Glutamatergic neuron (in vitro differentiated cells): ENCODE measurements around the gene LCE3D. TPM values are rescaled to one million over a fixed set of nuclear protein-coding genes. Genes with fewer than 3 reads are reported as not detected.

Source experiments
- DNase-seq: peaks from one replicate; pipeline ENCODE4 v3.0.0; 2022
- H3K27ac Mint-ChIP-seq: one replicate; pipeline ENCODE4 v1.8.0; 2020; ENCODE audit warnings: mild to moderate bottlenecking, mixed read lengths, inconsistent platforms; ENCODE audit not compliant: unreplicated experiment
- H3K27me3 Mint-ChIP-seq: one replicate; pipeline ENCODE4 v1.8.0; 2020; ENCODE audit warnings: mild to moderate bottlenecking, moderate library complexity, mixed read lengths, inconsistent platforms; ENCODE audit not compliant: unreplicated experiment
- H3K36me3 Mint-ChIP-seq: one replicate; pipeline ENCODE4 v1.8.0; 2020; ENCODE audit warnings: mild to moderate bottlenecking, mixed read lengths, inconsistent platforms; ENCODE audit not compliant: unreplicated experiment
- H3K4me1 Mint-ChIP-seq: one replicate; pipeline ENCODE4 v1.8.0; 2020; ENCODE audit warnings: mild to moderate bottlenecking, low read depth, mixed read lengths, inconsistent platforms; ENCODE audit not compliant: unreplicated experiment
- H3K4me3 Mint-ChIP-seq: one replicate; pipeline ENCODE4 v1.8.0; 2020; ENCODE audit warnings: mild to moderate bottlenecking, mixed read lengths, inconsistent platforms; ENCODE audit not compliant: unreplicated experiment
- H3K9me3 Mint-ChIP-seq: one replicate; pipeline ENCODE4 v1.8.0; 2020; ENCODE audit warnings: mild to moderate bottlenecking, moderate library complexity, mixed read lengths, inconsistent platforms; ENCODE audit not compliant: unreplicated experiment
- total RNA-seq: library from RNA; stranded (reverse); fragmentation: NEBNext Ultra II Directional; extraction: Animal tissue kit (Norgen Biotek cat#: 25700); gene quantifications from one replicate; pipeline ENCODE4 v1.2.1, GENCODE V29; 2021; ENCODE audit not compliant: unreplicated experiment
- TF ChIP-seq, protein P1 (sequence below): fragments of 200-600 bp; sonication (generic); IDR thresholded peaks from one replicate; pipeline ENCODE4 v1.5.0; 2021; ENCODE audit not compliant: partially characterized antibody, unreplicated experiment

The LCE3D gene
- total RNA-seq, 1 donor from 2014 or later = not detected

GRCh38 chr1:152546704-152547103, 33.6 kb downstream of the LCE3D start:
- no peak overlapping the region for H3K4me3 Mint-ChIP-seq
- TF ChIP-seq, protein P1, sequence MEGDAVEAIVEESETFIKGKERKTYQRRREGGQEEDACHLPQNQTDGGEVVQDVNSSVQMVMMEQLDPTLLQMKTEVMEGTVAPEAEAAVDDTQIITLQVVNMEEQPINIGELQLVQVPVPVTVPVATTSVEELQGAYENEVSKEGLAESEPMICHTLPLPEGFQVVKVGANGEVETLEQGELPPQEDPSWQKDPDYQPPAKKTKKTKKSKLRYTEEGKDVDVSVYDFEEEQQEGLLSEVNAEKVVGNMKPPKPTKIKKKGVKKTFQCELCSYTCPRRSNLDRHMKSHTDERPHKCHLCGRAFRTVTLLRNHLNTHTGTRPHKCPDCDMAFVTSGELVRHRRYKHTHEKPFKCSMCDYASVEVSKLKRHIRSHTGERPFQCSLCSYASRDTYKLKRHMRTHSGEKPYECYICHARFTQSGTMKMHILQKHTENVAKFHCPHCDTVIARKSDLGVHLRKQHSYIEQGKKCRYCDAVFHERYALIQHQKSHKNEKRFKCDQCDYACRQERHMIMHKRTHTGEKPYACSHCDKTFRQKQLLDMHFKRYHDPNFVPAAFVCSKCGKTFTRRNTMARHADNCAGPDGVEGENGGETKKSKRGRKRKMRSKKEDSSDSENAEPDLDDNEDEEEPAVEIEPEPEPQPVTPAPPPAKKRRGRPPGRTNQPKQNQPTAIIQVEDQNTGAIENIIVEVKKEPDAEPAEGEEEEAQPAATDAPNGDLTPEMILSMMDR = no peak
- H3K27me3 Mint-ChIP-seq = no peaks in the 10 kb centered on the region
- no peak for DNase-seq
- H3K9me3 Mint-ChIP-seq = no peaks in the 10 kb centered on the region
- H3K36me3 Mint-ChIP-seq = no peaks in the 10 kb centered on the region
- no peaks in the 10 kb centered on the region for H3K4me1 Mint-ChIP-seq
- no peak overlapping the region for H3K27ac Mint-ChIP-seq

DNA sequence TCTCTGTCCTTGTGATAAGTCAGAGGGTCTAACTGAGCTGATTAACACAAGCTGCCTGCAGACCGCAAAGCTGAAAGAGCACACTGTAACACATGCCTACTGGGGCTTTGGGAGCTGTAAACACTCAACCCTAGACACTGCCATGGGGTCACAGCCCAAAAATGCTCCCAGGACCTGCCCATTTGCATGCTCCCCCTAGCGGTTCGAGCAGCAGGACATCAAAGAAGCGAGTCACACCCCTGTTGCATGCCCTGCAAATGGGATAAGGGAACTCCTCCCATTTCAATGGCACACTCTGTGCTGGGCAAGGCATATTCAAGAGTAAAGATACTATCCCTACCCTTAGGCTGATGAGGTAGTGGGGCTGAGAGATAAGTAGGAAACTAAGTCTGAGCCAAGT, 36.5 kb downstream of the LCE3D start:
- no peak overlapping the region for H3K27ac Mint-ChIP-seq

DNA sequence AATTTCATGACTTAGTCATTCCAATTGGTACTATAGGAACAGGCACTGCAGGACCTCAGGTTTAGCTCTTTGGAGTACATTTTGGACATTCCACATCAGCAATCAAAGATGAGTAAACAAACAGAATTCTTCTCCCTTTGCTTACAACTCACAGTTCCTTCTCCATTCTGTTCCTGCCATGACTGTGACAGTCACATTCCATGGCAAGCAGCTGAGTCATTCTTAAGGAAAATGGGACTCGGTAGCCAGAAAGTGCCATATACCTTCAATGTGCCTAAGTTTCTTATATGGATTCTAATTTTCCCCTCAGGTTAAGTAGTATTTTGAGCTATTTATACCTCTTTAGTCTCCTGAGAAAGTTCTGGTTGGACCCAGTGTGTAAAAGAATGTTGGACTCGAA, 40.4 kb downstream of the LCE3D start:
- Mint-ChIP-seq H3K9me3 (no peaks in the 10 kb centered on the region), H3K4me1 (no peaks in the 10 kb centered on the region)

More for the DNA sequence above, 36.5 kb downstream of the LCE3D start:
- Mint-ChIP-seq H3K36me3 (no peaks in the 10 kb centered on the region), H3K4me1 (no peaks in the 10 kb centered on the region), H3K9me3 (no peaks in the 10 kb centered on the region), H3K4me3 (no peak overlapping the region), H3K27me3 (no peaks in the 10 kb centered on the region)
- DNase-seq = no peak
- TF ChIP-seq, protein P1 = peak; percentile 20

DNA sequence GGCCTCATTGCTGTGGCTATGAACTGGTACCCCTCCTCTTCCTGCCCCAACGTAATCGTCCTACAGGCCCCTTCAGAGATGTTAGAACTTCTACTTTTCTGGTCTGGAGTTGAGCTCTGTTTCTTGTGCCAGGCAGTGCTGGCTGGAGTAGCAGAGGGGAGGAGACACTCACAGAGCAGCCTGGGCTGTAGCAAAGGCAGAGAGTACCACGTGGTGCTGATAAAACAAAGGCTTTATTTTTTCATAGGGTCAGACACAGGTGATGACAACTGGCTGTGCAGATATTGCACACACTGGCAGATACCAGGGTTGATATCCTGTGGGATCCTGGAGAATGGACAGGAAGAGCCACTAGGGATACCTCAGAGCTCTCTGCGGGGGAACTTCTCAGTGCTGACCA, 42.8 kb downstream of the LCE3D start:
- Mint-ChIP-seq H3K27ac (no peak overlapping the region), H3K27me3 (no peaks in the 10 kb centered on the region), H3K36me3 (no peaks in the 10 kb centered on the region), H3K4me3 (no peak overlapping the region), H3K9me3 (no peaks in the 10 kb centered on the region), H3K4me1 (no peaks in the 10 kb centered on the region)
- TF ChIP-seq, protein P1 = no peak
- DNase-seq = no peak

More for the DNA sequence above, 40.4 kb downstream of the LCE3D start:
- TF ChIP-seq, protein P1 = no peak
- DNase-seq = no peak
- Mint-ChIP-seq H3K36me3 (no peaks in the 10 kb centered on the region), H3K27me3 (no peaks in the 10 kb centered on the region), H3K4me3 (no peak overlapping the region), H3K27ac (no peak overlapping the region)

GRCh38 chr1:152535774-152536173, 44.5 kb downstream of the LCE3D start:
- Mint-ChIP-seq H3K27ac (no peak overlapping the region), H3K4me3 (no peak overlapping the region), H3K9me3 (no peaks in the 10 kb centered on the region), H3K27me3 (no peaks in the 10 kb centered on the region), H3K36me3 (no peaks in the 10 kb centered on the region), H3K4me1 (no peaks in the 10 kb centered on the region)
- DNase-seq = no peak
- TF ChIP-seq, protein P1 = no peak
